Measurements from ENCODE around the gene LILRA2.

- TF ChIP-seq, protein P1, sequence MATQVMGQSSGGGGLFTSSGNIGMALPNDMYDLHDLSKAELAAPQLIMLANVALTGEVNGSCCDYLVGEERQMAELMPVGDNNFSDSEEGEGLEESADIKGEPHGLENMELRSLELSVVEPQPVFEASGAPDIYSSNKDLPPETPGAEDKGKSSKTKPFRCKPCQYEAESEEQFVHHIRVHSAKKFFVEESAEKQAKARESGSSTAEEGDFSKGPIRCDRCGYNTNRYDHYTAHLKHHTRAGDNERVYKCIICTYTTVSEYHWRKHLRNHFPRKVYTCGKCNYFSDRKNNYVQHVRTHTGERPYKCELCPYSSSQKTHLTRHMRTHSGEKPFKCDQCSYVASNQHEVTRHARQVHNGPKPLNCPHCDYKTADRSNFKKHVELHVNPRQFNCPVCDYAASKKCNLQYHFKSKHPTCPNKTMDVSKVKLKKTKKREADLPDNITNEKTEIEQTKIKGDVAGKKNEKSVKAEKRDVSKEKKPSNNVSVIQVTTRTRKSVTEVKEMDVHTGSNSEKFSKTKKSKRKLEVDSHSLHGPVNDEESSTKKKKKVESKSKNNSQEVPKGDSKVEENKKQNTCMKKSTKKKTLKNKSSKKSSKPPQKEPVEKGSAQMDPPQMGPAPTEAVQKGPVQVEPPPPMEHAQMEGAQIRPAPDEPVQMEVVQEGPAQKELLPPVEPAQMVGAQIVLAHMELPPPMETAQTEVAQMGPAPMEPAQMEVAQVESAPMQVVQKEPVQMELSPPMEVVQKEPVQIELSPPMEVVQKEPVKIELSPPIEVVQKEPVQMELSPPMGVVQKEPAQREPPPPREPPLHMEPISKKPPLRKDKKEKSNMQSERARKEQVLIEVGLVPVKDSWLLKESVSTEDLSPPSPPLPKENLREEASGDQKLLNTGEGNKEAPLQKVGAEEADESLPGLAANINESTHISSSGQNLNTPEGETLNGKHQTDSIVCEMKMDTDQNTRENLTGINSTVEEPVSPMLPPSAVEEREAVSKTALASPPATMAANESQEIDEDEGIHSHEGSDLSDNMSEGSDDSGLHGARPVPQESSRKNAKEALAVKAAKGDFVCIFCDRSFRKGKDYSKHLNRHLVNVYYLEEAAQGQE (IDR thresholded peaks at IDR 0.05; ENCODE audit: insufficient replicate concordance, low read depth) = no peak
- TF ChIP-seq, protein P2, sequence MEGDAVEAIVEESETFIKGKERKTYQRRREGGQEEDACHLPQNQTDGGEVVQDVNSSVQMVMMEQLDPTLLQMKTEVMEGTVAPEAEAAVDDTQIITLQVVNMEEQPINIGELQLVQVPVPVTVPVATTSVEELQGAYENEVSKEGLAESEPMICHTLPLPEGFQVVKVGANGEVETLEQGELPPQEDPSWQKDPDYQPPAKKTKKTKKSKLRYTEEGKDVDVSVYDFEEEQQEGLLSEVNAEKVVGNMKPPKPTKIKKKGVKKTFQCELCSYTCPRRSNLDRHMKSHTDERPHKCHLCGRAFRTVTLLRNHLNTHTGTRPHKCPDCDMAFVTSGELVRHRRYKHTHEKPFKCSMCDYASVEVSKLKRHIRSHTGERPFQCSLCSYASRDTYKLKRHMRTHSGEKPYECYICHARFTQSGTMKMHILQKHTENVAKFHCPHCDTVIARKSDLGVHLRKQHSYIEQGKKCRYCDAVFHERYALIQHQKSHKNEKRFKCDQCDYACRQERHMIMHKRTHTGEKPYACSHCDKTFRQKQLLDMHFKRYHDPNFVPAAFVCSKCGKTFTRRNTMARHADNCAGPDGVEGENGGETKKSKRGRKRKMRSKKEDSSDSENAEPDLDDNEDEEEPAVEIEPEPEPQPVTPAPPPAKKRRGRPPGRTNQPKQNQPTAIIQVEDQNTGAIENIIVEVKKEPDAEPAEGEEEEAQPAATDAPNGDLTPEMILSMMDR (IDR thresholded peaks at IDR 0.05; ENCODE audit: insufficient read depth, low read length) = no peak
- TF ChIP-seq POLR2AphosphoS5 (IDR thresholded peaks at IDR 0.05; ENCODE audit: low read depth) = no peak
- TF ChIP-seq SPI1 (IDR thresholded peaks at IDR 0.05; ENCODE audit: borderline replicate concordance, low read depth) = no peak
Observed at GRCh38 chr19:54576411-54576976, 2.9 kb downstream of the LILRA2 start.
